H9 (cell line): ENCODE measurements around the gene ZFP36L1. TPM values are rescaled to one million over a fixed set of nuclear protein-coding genes. Genes with fewer than 3 reads are reported as not detected.
A peak's percentile ranks its signal among the peaks of the same experiment; 100 is the strongest.

ENCODE experiments used
- DNase-seq: peaks from one replicate; pipeline ENCODE4 v3.0.0-alpha.2; 2017
- H2AFZ ChIP-seq: one replicate; pipeline ENCODE4 v1.6.1; 2013; ENCODE audit warnings: mild to moderate bottlenecking, low read length, control low read depth, moderate library complexity
- H2AK5ac ChIP-seq: 2 replicates; pipeline ENCODE4 v1.6.1; 2013; ENCODE audit warnings: low read length, control low read depth, mixed read lengths; ENCODE audit not compliant: insufficient read length
- H2BK120ac ChIP-seq: one replicate; pipeline ENCODE4 v1.6.1; 2013; ENCODE audit warnings: low read depth, mild to moderate bottlenecking, low read length, control low read depth, inconsistent platforms; ENCODE audit not compliant: poor library complexity, severe bottlenecking
- H2BK12ac ChIP-seq: 2 replicates; pipeline ENCODE4 v1.6.1; 2013; ENCODE audit warnings: low read length, control low read depth, mixed read lengths, low read depth; ENCODE audit not compliant: insufficient read length
- H2BK15ac ChIP-seq: 2 replicates; pipeline ENCODE4 v1.6.1; 2013; ENCODE audit warnings: low read depth, low read length, control low read depth
- H2BK20ac ChIP-seq: one replicate; pipeline ENCODE4 v1.6.1; 2013; ENCODE audit warnings: low read depth, mild to moderate bottlenecking, low read length, control low read depth, inconsistent platforms; ENCODE audit not compliant: poor library complexity, severe bottlenecking
- H2BK5ac ChIP-seq: 2 replicates; pipeline ENCODE4 v1.6.1; 2013; ENCODE audit warnings: low read length, control low read depth, mixed read lengths; ENCODE audit not compliant: insufficient read length
- H3K14ac ChIP-seq: 2 replicates; pipeline ENCODE4 v1.6.1; 2013; ENCODE audit warnings: low read length, control low read depth; ENCODE audit not compliant: insufficient read depth
- H3K18ac ChIP-seq: 2 replicates; pipeline ENCODE4 v1.6.1; 2013; ENCODE audit warnings: low read depth, mild to moderate bottlenecking, mixed read lengths, low read length, control low read depth; ENCODE audit not compliant: insufficient read length
- H3K23ac ChIP-seq: 2 replicates; pipeline ENCODE4 v1.6.1; 2013; ENCODE audit warnings: low read length, control low read depth, mixed read lengths, low read depth; ENCODE audit not compliant: insufficient read length
- H3K23me2 ChIP-seq: 2 replicates; pipeline ENCODE4 v1.6.1; 2013; ENCODE audit warnings: low read depth, mild to moderate bottlenecking, mixed read lengths, low read length, control low read depth; ENCODE audit not compliant: insufficient read length, poor library complexity, severe bottlenecking
- H3K27ac ChIP-seq: 2 replicates; pipeline ENCODE4 v1.5.1; 2013; ENCODE audit warnings: low read length, control low read depth, mixed read lengths, low read depth; ENCODE audit not compliant: insufficient read length
- H3K27me3 ChIP-seq: 2 replicates; pipeline ENCODE4 v1.6.1; 2013; ENCODE audit warnings: low read length, control low read depth, inconsistent platforms; ENCODE audit not compliant: insufficient read depth
- H3K4ac ChIP-seq: 2 replicates; pipeline ENCODE4 v1.6.1; 2013; ENCODE audit warnings: low read depth, mild to moderate bottlenecking, control low read depth, inconsistent platforms, low read length, moderate library complexity
- H3K4me1 ChIP-seq: 2 replicates; pipeline ENCODE4 v1.6.1; 2013; ENCODE audit warnings: low read length, control low read depth, inconsistent platforms; ENCODE audit not compliant: insufficient read depth
- H3K4me2 ChIP-seq: 2 replicates; pipeline ENCODE4 v1.6.1; 2013; ENCODE audit warnings: low read length, control low read depth, mixed read lengths; ENCODE audit not compliant: insufficient read length, insufficient read depth
- H3K56ac ChIP-seq: 2 replicates; pipeline ENCODE4 v1.6.1; 2013; ENCODE audit warnings: low read depth, mild to moderate bottlenecking, mixed read lengths, low read length, control low read depth; ENCODE audit not compliant: insufficient read length
- H3K79me1 ChIP-seq: 2 replicates; pipeline ENCODE4 v1.6.1; 2013; ENCODE audit warnings: low read depth, mild to moderate bottlenecking, moderate library complexity, low read length, control low read depth, inconsistent platforms; ENCODE audit not compliant: insufficient read depth, poor library complexity, severe bottlenecking
- H3K79me2 ChIP-seq: 2 replicates; pipeline ENCODE4 v1.6.1; 2013; ENCODE audit warnings: low read length, control low read depth, inconsistent platforms; ENCODE audit not compliant: insufficient read depth
- H3K9ac ChIP-seq: 2 replicates; pipeline ENCODE4 v1.6.1; 2013; ENCODE audit warnings: low read length, control low read depth, mixed read lengths; ENCODE audit not compliant: insufficient read length; ENCODE audit errors: extremely low read depth
- H3K9me3 ChIP-seq: one replicate; pipeline ENCODE4 v1.6.1; 2013; ENCODE audit warnings: low read depth, low read length, inconsistent platforms; ENCODE audit not compliant: control insufficient read depth
- H3T11ph ChIP-seq: one replicate; pipeline ENCODE4 v1.6.1; 2013; ENCODE audit warnings: mild to moderate bottlenecking, low read length, control low read depth, inconsistent platforms
- H4K20me1 ChIP-seq: one replicate; pipeline ENCODE4 v1.6.1; 2013; ENCODE audit not compliant: control insufficient read depth, insufficient read length, insufficient read depth
- H4K5ac ChIP-seq: 2 replicates; pipeline ENCODE4 v1.6.1; 2013; ENCODE audit warnings: low read depth, mild to moderate bottlenecking, mixed read lengths, low read length, control low read depth; ENCODE audit not compliant: insufficient read length
- H4K8ac ChIP-seq: replicated peaks from 2 replicates; pipeline ENCODE4 v1.6.1; 2013; ENCODE audit warnings: low read length, control low read depth, mixed read lengths, low read depth; ENCODE audit not compliant: insufficient read length
- H4K91ac ChIP-seq: 2 replicates; pipeline ENCODE4 v1.6.1; 2013; ENCODE audit warnings: low read depth, mild to moderate bottlenecking, moderate library complexity, mixed read lengths, low read length, control low read depth; ENCODE audit not compliant: insufficient read length
- H3K27ac Mint-ChIP-seq, 3 experiments: 2 replicates in 2 of 3; 3 replicates in 1 of 3; pipeline ENCODE4 v1.8.0; 2020 to 2021; ENCODE audit warnings: mixed read lengths in 3 of 3, mild to moderate bottlenecking in 1 of 3, moderate library complexity in 1 of 3
- H3K27me3 Mint-ChIP-seq: 2 replicates; pipeline ENCODE4 v1.8.0; 2021; ENCODE audit warnings: low read depth, mild to moderate bottlenecking, moderate library complexity, mixed read lengths
- H3K36me3 Mint-ChIP-seq, 3 experiments: 2 replicates in 2 of 3; 3 replicates in 1 of 3; pipeline ENCODE4 v1.8.0; 2020 to 2021; ENCODE audit warnings: low read depth in 3 of 3, mixed read lengths in 3 of 3; ENCODE audit not compliant: insufficient read depth in 1 of 3
- H3K4me1 Mint-ChIP-seq, 2 experiments: 2 replicates each; pipeline ENCODE4 v1.8.0; 2020; ENCODE audit warnings: mixed read lengths in 2 of 2
- H3K4me3 Mint-ChIP-seq, 2 experiments: 2 replicates in 1 of 2; 3 replicates in 1 of 2; pipeline ENCODE4 v1.8.0; 2020 to 2021; ENCODE audit warnings: mild to moderate bottlenecking in 2 of 2, mixed read lengths in 2 of 2, moderate library complexity in 1 of 2
- H3K9me3 Mint-ChIP-seq, 2 experiments: 2 replicates in 1 of 2; 3 replicates in 1 of 2; pipeline ENCODE4 v1.8.0; 2020; ENCODE audit warnings: mild to moderate bottlenecking in 2 of 2, mixed read lengths in 2 of 2, moderate library complexity in 1 of 2
- WGBS: extraction: QIAGEN DNeasy Blood & Tissue Kit; methylation state at CpG from one replicate; pipeline ENCODE4 v1.1.7; 2013; ENCODE audit warnings: missing lambda C conversion rate, low lambda C conversion rate, mixed read lengths; ENCODE audit not compliant: insufficient read length; ENCODE audit errors: extremely low coverage; 5-methylcytosine and 5-hydroxymethylcytosine counted together
- total RNA-seq: library from RNA; stranded (reverse); gene quantifications from 2 replicates; pipeline ENCODE4 v1.2.1, GENCODE V29; 2021
- TF ChIP-seq, protein P1 (sequence below): fragments of 200-600 bp; sonication (generic); conservative IDR thresholded peaks from 3 replicates; pipeline ENCODE4 v1.8.0; 2021; ENCODE audit warnings: antibody characterized with exemption, mild to moderate bottlenecking

ZFP36L1 gene
- total RNA-seq, 1 experiment from 2014 or later: 109 TPM

DNA sequence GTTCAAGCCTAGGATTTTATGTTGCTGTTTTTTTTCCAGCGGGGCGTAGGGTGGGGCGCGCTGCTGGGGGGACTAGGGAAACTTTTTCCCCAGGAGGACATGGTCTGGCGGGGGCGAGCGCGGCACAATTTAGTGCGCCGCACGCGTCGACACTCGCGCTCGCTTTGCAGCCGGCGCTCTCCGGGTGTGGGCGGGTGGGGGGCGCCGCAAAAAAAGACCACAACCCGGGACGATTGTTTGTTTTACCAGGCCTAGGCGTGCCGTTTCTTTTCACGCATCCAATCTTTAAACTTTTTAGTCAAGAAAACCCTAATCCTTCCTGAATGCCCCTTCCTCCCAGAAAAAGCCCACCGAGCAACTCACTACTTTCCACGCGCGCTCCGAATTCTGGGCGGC lies 865 bp upstream of the ZFP36L1 start:
- H3K14ac ChIP-seq: peak overlapping the region; percentile 84
- H2BK5ac ChIP-seq: peak overlapping the region; percentile 76
- no peaks in the 10 kb centered on the region for H3K27me3 ChIP-seq
- peak overlapping the region; percentile 54 for H2AK5ac ChIP-seq
- H3K79me1 ChIP-seq: no peaks in the 10 kb centered on the region
- TF ChIP-seq, protein P1, sequence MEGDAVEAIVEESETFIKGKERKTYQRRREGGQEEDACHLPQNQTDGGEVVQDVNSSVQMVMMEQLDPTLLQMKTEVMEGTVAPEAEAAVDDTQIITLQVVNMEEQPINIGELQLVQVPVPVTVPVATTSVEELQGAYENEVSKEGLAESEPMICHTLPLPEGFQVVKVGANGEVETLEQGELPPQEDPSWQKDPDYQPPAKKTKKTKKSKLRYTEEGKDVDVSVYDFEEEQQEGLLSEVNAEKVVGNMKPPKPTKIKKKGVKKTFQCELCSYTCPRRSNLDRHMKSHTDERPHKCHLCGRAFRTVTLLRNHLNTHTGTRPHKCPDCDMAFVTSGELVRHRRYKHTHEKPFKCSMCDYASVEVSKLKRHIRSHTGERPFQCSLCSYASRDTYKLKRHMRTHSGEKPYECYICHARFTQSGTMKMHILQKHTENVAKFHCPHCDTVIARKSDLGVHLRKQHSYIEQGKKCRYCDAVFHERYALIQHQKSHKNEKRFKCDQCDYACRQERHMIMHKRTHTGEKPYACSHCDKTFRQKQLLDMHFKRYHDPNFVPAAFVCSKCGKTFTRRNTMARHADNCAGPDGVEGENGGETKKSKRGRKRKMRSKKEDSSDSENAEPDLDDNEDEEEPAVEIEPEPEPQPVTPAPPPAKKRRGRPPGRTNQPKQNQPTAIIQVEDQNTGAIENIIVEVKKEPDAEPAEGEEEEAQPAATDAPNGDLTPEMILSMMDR: no peak
- peaks cover 32 to 39% (median 39%) of the 10 kb centered on the region in 3 experiments for H3K36me3 Mint-ChIP-seq
- no CpG with 5 or more reads among the region's 33 CpGs for WGBS
- peaks cover 33% of the 10 kb centered on the region; the same call in 1 of the 2 replicates for H3K79me2 ChIP-seq
- no peak for DNase-seq
- H3K4me2 ChIP-seq: peak overlapping the region; percentile 89
- H3K4me1 ChIP-seq: peaks cover 5% of the 10 kb centered on the region; the same call in 1 of the 2 replicates
- peak overlapping the region; percentile 84 for H2BK12ac ChIP-seq
- peaks cover 46 to 55% of the 10 kb centered on the region in 2 experiments for H3K4me1 Mint-ChIP-seq
- no peak overlapping the region for H2BK15ac ChIP-seq
- H2AFZ ChIP-seq: no peak overlapping the region
- peaks cover 4% of the 10 kb centered on the region; the same call in 1 of the 2 replicates for H3K27me3 Mint-ChIP-seq
- H3K23me2 ChIP-seq: peaks cover 23% of the 10 kb centered on the region
- H3K27ac Mint-ChIP-seq: peak overlapping the region; percentile 99 to 100 (median 100)
- H3K9me3 ChIP-seq: no peaks in the 10 kb centered on the region
- H3K27ac ChIP-seq: peak overlapping the region; percentile 93
- peak overlapping the region; percentile 96 for H3K18ac ChIP-seq
- H3K56ac ChIP-seq: peak overlapping the region; percentile 86
- H3K4me3 Mint-ChIP-seq: peak overlapping the region; percentile 95 to 99
- H4K5ac ChIP-seq: peak overlapping the region; percentile 91
- H3K9ac ChIP-seq: peak overlapping the region; percentile 95
- H3K4ac ChIP-seq: peak overlapping the region; percentile 40
- peak overlapping the region; percentile 65 for H4K91ac ChIP-seq
- H2BK120ac ChIP-seq: peak overlapping the region; percentile 87
- H4K8ac ChIP-seq: no peak overlapping the region
- H3T11ph ChIP-seq: peak overlapping the region; percentile 41
- H4K20me1 ChIP-seq: no peaks in the 10 kb centered on the region
- peak overlapping the region; percentile 13 for H3K23ac ChIP-seq
- H2BK20ac ChIP-seq: no peak overlapping the region
- peaks cover 10 to 14% of the 10 kb centered on the region in 2 experiments; a peak in 4 of 5 replicates for H3K9me3 Mint-ChIP-seq
